ENCODE results near the gene PTCD3. TPM values are rescaled to one million over a fixed set of nuclear protein-coding genes. Genes with fewer than 3 reads are reported as not detected.

Gene PTCD3
- total RNA-seq, 2 donors from 2014 or later: 64.1 to 95.1 TPM

GRCh38 chr2:86087936-86088850 lies 17.8 kb upstream of the PTCD3 start:
- no peak overlapping the region for H3K4me3 ChIP-seq
- TF ChIP-seq POLR2AphosphoS5 (IDR thresholded peaks at IDR 0.05): no peak
- TF ChIP-seq POLR2A (IDR thresholded peaks at IDR 0.05): no peak
- TF ChIP-seq CTCF (IDR thresholded peaks at IDR 0.05): no peak
- H3K36me3 ChIP-seq: peaks cover 5 to 6% of the 10 kb centered on the region in 2 donors
- intact Hi-C loops (cut with DNase I): no loop called here
- no peaks in the 10 kb centered on the region for H3K9me3 ChIP-seq
- no peak for DNase-seq (ENCODE audit: low spot score)
- H3K27me3 ChIP-seq (replicated peaks; ENCODE audit: insufficient read depth): no peaks in the 10 kb centered on the region
- no peaks in the 10 kb centered on the region for H3K4me1 ChIP-seq (replicated peaks)
- WGBS: 76% methylated on average over 14 of the region's 14 CpGs
- H3K27ac ChIP-seq: no peak overlapping the region

GRCh38 chr2:86094229-86094628 lies 11.8 kb upstream of the PTCD3 start:
- WGBS: 42% methylated on average over 1 of the region's 1 CpG
- intact Hi-C loops (cut with DNase I): no loop called here
- TF ChIP-seq POLR2A (IDR thresholded peaks at IDR 0.05) (no peak), CTCF (IDR thresholded peaks at IDR 0.05) (no peak), POLR2AphosphoS5 (IDR thresholded peaks at IDR 0.05) (no peak)
- Histone ChIP-seq H3K9me3 (no peaks in the 10 kb centered on the region), H3K27ac (no peak overlapping the region), H3K27me3 (replicated peaks; ENCODE audit: insufficient read depth) (no peaks in the 10 kb centered on the region), H3K4me3 (no peak overlapping the region), H3K4me1 (replicated peaks) (no peaks in the 10 kb centered on the region), H3K36me3 (peaks cover 0 to under 1% of the 10 kb centered on the region in 2 donors)
- no peak for DNase-seq (ENCODE audit: low spot score)

- Histone ChIP-seq H3K4me3 (no peak overlapping the region), H3K36me3 (no peaks in the 10 kb centered on the region), H3K9me3 (no peaks in the 10 kb centered on the region), H3K4me1 (replicated peaks) (no peaks in the 10 kb centered on the region), H3K27ac (no peak overlapping the region), H3K27me3 (replicated peaks; ENCODE audit: insufficient read depth) (no peaks in the 10 kb centered on the region)
- DNase-seq (ENCODE audit: low spot score): no peak
- WGBS: 98% methylated on average over 3 of the region's 3 CpGs
- no peak for TF ChIP-seq POLR2AphosphoS5 (IDR thresholded peaks at IDR 0.05)
- TF ChIP-seq POLR2A (IDR thresholded peaks at IDR 0.05): no peak
- no peak for TF ChIP-seq CTCF (IDR thresholded peaks at IDR 0.05)
- intact Hi-C loops (cut with DNase I): no loop called here
These were observed 8.7 kb upstream of the PTCD3 start for GRCh38 chr2:86097114-86097896.

GRCh38 chr2:86097913-86098312 lies 8.1 kb upstream of the PTCD3 start:
- Histone ChIP-seq H3K36me3 (no peaks in the 10 kb centered on the region), H3K9me3 (no peaks in the 10 kb centered on the region), H3K27ac (no peak overlapping the region), H3K4me1 (replicated peaks) (no peaks in the 10 kb centered on the region), H3K4me3 (no peak overlapping the region), H3K27me3 (replicated peaks; ENCODE audit: insufficient read depth) (no peaks in the 10 kb centered on the region)
- 93% methylated on average over 1 of the region's 1 CpG for WGBS
- TF ChIP-seq POLR2AphosphoS5 (IDR thresholded peaks at IDR 0.05) (no peak), POLR2A (IDR thresholded peaks at IDR 0.05) (no peak), CTCF (IDR thresholded peaks at IDR 0.05) (no peak)
- DNase-seq (ENCODE audit: low spot score): no peak
- intact Hi-C loops (cut with DNase I): no loop called here

Data from prostate gland (tissue), 2 donors.